ENCODE measurements around the gene SERPINB10. TPM values are rescaled to one million over a fixed set of nuclear protein-coding genes. Genes with fewer than 3 reads are reported as not detected.

Gene SERPINB10
- total and polyA plus RNA-seq, 9 of the 15 experiments (the other 6 are each of a cell fraction or from before 2014, with no cell fraction given): not detected

DNA sequence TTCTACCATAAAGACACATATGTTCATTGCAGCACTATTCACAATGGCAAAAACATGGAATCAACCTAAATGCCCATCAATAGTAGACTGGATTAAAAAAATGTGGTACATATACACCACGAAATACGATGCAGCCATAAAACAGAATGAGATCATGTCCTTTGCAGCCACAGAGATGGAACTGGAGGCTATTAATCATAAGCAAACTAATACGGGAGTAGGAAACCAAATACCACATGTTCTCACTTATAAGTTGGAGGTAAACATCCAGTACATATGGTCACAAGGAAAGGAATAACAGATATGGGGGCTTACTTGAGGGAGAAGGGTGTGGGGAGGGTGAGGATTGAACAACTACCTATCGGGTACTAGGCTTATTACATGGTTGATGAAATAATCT lies 49.0 kb downstream of the SERPINB10 start:
- H3K4me1 ChIP-seq (replicated peaks in 1 of 2; ENCODE audit: control insufficient read depth in 2 of 2, insufficient read depth in 2 of 2, low read length in 2 of 2): no peaks in the 10 kb centered on the region
- CTCF ChIA-PET (ENCODE audit: low intra/inter-chr PET ratio): no interaction called here
- H2AFZ ChIP-seq (ENCODE audit: low read depth, low read length): no peak overlapping the region
- no peak overlapping the region for H3K4me2 ChIP-seq (ENCODE audit: insufficient read depth, low read length)
- DNase-seq (ENCODE audit: extremely low read depth in 1 of 4, low spot score in 3 of 4): no peak
- H3K9ac ChIP-seq (ENCODE audit: insufficient read depth in 1 of 2, low read depth in 2 of 2, low read length in 2 of 2): no peak overlapping the region
- WGBS (ENCODE audit: insufficient coverage, low coverage, missing lambda C conversion rate): 5% methylated on average over 4 of the region's 4 CpGs
- H3K27me3 ChIP-seq (ENCODE audit: control insufficient read depth in 2 of 2, insufficient read depth in 2 of 2, low read length in 2 of 2): no peaks in the 10 kb centered on the region
- POLR2A ChIA-PET: no interaction called here
- no TSS peak for BruUV-seq (replicated peaks)
- intact Hi-C loops (cut with micrococcal nuclease) (no loop called here), in situ Hi-C loops (cut with MboI) (no loop called here)
- H3K79me2 ChIP-seq (ENCODE audit: control insufficient read depth, insufficient read depth, low read length): no peaks in the 10 kb centered on the region
- ATAC-seq: no peak
- no peak overlapping the region for H3K27ac ChIP-seq (ENCODE audit: extremely low read depth, low read depth, low read length)
- H4K20me1 ChIP-seq (replicated peaks; ENCODE audit: control insufficient read depth, insufficient read depth, low read length): no peaks in the 10 kb centered on the region
- no peak for TF ChIP-seq ESRRA (IDR thresholded peaks at IDR 0.05; ENCODE audit: borderline replicate concordance, low read depth)
- TF ChIP-seq, protein P1, sequence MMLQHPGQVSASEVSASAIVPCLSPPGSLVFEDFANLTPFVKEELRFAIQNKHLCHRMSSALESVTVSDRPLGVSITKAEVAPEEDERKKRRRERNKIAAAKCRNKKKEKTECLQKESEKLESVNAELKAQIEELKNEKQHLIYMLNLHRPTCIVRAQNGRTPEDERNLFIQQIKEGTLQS (IDR thresholded peaks at IDR 0.05): no peak
- TF ChIP-seq, protein P1 (CRISPR knock-in tag; conservative IDR thresholded peaks at IDR 0.05): no peak
- no peak for TF ChIP-seq RCOR1 (IDR thresholded peaks at IDR 0.05; ENCODE audit: borderline replicate concordance in 1 of 2, low read depth in 2 of 2, low read length in 2 of 2)
- no peak for FAIRE-seq
- no peaks in the 10 kb centered on the region for H3K36me3 ChIP-seq (ENCODE audit: control insufficient read depth, insufficient read depth, low read length)
- H3K9me3 ChIP-seq (replicated peaks; ENCODE audit: control insufficient read depth, insufficient read depth, low read depth, low read length): no peaks in the 10 kb centered on the region
- H3K9me1 ChIP-seq (ENCODE audit: control insufficient read depth, insufficient read depth, low read length): no peaks in the 10 kb centered on the region
- no peak overlapping the region for H3K4me3 ChIP-seq

DNA sequence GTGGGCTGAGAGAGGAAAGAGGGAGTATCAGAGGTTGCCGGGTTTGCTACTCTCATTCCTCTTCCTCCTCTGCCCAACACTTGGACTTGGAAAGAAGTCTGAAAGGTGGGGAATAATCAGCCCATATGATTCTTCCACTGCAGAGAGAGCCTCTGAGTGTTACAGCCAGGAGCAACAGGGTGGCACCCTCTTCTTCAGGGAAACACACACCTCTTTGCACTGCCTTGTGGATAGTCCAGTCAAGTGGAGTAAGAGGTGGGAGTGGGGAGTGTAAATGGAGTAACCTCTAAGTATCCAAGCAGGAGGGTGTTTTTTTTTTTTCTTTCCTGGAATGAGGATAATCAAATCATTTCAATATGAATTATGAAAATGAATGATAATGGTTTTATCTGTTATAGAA lies 53.1 kb downstream of the SERPINB10 start:
- no peaks in the 10 kb centered on the region for H3K27me3 ChIP-seq (ENCODE audit: control insufficient read depth in 2 of 2, insufficient read depth in 2 of 2, low read length in 2 of 2)
- WGBS (ENCODE audit: insufficient coverage, low coverage, missing lambda C conversion rate): no CpG with 5 or more reads among the region's 1 CpG
- H3K27ac ChIP-seq (ENCODE audit: extremely low read depth, low read depth, low read length): no peak overlapping the region
- ChIA-PET POLR2A (no interaction called here), CTCF (ENCODE audit: low intra/inter-chr PET ratio) (no interaction called here)
- DNase-seq (ENCODE audit: extremely low read depth in 1 of 4, low spot score in 3 of 4) (no peak), FAIRE-seq (no peak), ATAC-seq (no peak)
- no peaks in the 10 kb centered on the region for H4K20me1 ChIP-seq (replicated peaks; ENCODE audit: control insufficient read depth, insufficient read depth, low read length)
- H3K4me1 ChIP-seq (replicated peaks in 1 of 2; ENCODE audit: control insufficient read depth in 2 of 2, insufficient read depth in 2 of 2, low read length in 2 of 2): no peaks in the 10 kb centered on the region
- H3K4me2 ChIP-seq (ENCODE audit: insufficient read depth, low read length): no peak overlapping the region
- no peaks in the 10 kb centered on the region for H3K9me3 ChIP-seq (replicated peaks; ENCODE audit: control insufficient read depth, insufficient read depth, low read depth, low read length)
- in situ Hi-C loops (cut with MboI) (no loop called here), intact Hi-C loops (cut with micrococcal nuclease) (no loop called here)
- no peak overlapping the region for H3K9ac ChIP-seq (ENCODE audit: insufficient read depth in 1 of 2, low read depth in 2 of 2, low read length in 2 of 2)
- no peak overlapping the region for H2AFZ ChIP-seq (ENCODE audit: low read depth, low read length)
- H3K36me3 ChIP-seq (ENCODE audit: control insufficient read depth, insufficient read depth, low read length): no peaks in the 10 kb centered on the region
- no TSS peak for BruUV-seq (replicated peaks)
- H3K79me2 ChIP-seq (ENCODE audit: control insufficient read depth, insufficient read depth, low read length): no peaks in the 10 kb centered on the region
- H3K4me3 ChIP-seq: no peak overlapping the region
- H3K9me1 ChIP-seq (ENCODE audit: control insufficient read depth, insufficient read depth, low read length): no peaks in the 10 kb centered on the region
- TF ChIP-seq, protein P2, sequence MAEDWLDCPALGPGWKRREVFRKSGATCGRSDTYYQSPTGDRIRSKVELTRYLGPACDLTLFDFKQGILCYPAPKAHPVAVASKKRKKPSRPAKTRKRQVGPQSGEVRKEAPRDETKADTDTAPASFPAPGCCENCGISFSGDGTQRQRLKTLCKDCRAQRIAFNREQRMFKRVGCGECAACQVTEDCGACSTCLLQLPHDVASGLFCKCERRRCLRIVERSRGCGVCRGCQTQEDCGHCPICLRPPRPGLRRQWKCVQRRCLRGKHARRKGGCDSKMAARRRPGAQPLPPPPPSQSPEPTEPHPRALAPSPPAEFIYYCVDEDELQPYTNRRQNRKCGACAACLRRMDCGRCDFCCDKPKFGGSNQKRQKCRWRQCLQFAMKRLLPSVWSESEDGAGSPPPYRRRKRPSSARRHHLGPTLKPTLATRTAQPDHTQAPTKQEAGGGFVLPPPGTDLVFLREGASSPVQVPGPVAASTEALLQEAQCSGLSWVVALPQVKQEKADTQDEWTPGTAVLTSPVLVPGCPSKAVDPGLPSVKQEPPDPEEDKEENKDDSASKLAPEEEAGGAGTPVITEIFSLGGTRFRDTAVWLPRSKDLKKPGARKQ (CRISPR knock-in tag; IDR thresholded peaks at IDR 0.05): no peak
- TF ChIP-seq IRF9 (tag; IDR thresholded peaks at IDR 0.05): no peak
- TF ChIP-seq CLOCK (CRISPR knock-in tag; IDR thresholded peaks at IDR 0.05; ENCODE audit: borderline replicate concordance): no peak
- TF ChIP-seq TRIM24 (IDR thresholded peaks at IDR 0.05): no peak
- TF ChIP-seq TEAD4 (IDR thresholded peaks at IDR 0.05; ENCODE audit: low read length): no peak
- no peak for TF ChIP-seq TEAD4 (CRISPR knock-in tag; IDR thresholded peaks at IDR 0.05; ENCODE audit: borderline replicate concordance)
- TF ChIP-seq ZNF282 (CRISPR knock-in tag; IDR thresholded peaks at IDR 0.05): no peak
